ENCODE data around the gene ABCC4. TPM values are rescaled to one million over a fixed set of nuclear protein-coding genes. Genes with fewer than 3 reads are reported as not detected.

The ABCC4 gene
- total RNA-seq, 1 experiment from 2014 or later: 17.7 TPM

GRCh38 chr13:95185311-95185710 lies 115.9 kb downstream of the ABCC4 start:
- H3K79me2 ChIP-seq (ENCODE audit: low read length): no peaks in the 10 kb centered on the region
- H3F3A ChIP-seq (ENCODE audit: low read length, unreplicated experiment): no peaks in the 10 kb centered on the region
- no peaks in the 10 kb centered on the region; the same call in 1 of the 2 replicates for H3K36me3 ChIP-seq (ENCODE audit: low read depth, low read length)
- no peak overlapping the region for H2AFZ ChIP-seq (ENCODE audit: low read length)
- ChIA-PET CTCF (no interaction called here), POLR2A (ENCODE audit: unreplicated experiment) (no interaction called here)
- H3K9ac ChIP-seq (ENCODE audit: low read length): no peak overlapping the region
- H3K4me3 ChIP-seq (ENCODE audit: low read length): no peak overlapping the region
- H4K20me1 ChIP-seq (ENCODE audit: low read length): no peaks in the 10 kb centered on the region
- intact Hi-C loops (cut with micrococcal nuclease): loop anchor here (5.0 kb wide), 1 partner anchor 647 kb away; no protein-coding TSS in a partner anchor
- ATAC-seq (peak; percentile 33; the same call in 1 of the 2 replicates), DNase-seq (peak; percentile 40)
- no peaks in the 10 kb centered on the region for H3K9me2 ChIP-seq (replicated peaks; ENCODE audit: low read length)
- TF ChIP-seq CTCF (conservative IDR thresholded peaks at IDR 0.05; ENCODE audit: low read depth, low read length): no peak
- TF ChIP-seq EZH2phosphoT487 (IDR thresholded peaks at IDR 0.05; ENCODE audit: borderline replicate concordance, low read length): no peak
- TF ChIP-seq EZH2 (IDR thresholded peaks at IDR 0.05; ENCODE audit: low read length, unreplicated experiment): no peak
- no peaks in the 10 kb centered on the region for H3K9me3 ChIP-seq (ENCODE audit: low read length)
- no peak overlapping the region for H3K4me2 ChIP-seq (ENCODE audit: low read length)
- BruUV-seq (replicated peaks): no TSS peak
- no peaks in the 10 kb centered on the region for H3K4me1 ChIP-seq (ENCODE audit: insufficient read depth, low read length)
- no peak overlapping the region for H3K27ac ChIP-seq (ENCODE audit: low read length)
- H3K27me3 ChIP-seq (ENCODE audit: low read length): no peaks in the 10 kb centered on the region

- intact Hi-C loops (cut with micrococcal nuclease): no loop called here
- H3K4me2 ChIP-seq (ENCODE audit: low read length): no peak overlapping the region
- no peaks in the 10 kb centered on the region for H3K4me1 ChIP-seq (ENCODE audit: insufficient read depth, low read length)
- no peaks in the 10 kb centered on the region for H3K79me2 ChIP-seq (ENCODE audit: low read length)
- no peaks in the 10 kb centered on the region for H3K9me2 ChIP-seq (replicated peaks; ENCODE audit: low read length)
- no peaks in the 10 kb centered on the region for H3K27me3 ChIP-seq (ENCODE audit: low read length)
- TF ChIP-seq EZH2 (IDR thresholded peaks at IDR 0.05; ENCODE audit: low read length, unreplicated experiment) (no peak), CTCF (conservative IDR thresholded peaks at IDR 0.05; ENCODE audit: low read depth, low read length) (no peak), EZH2phosphoT487 (IDR thresholded peaks at IDR 0.05; ENCODE audit: borderline replicate concordance, low read length) (no peak)
- no peak for ATAC-seq
- H4K20me1 ChIP-seq (ENCODE audit: low read length): no peaks in the 10 kb centered on the region
- no TSS peak for BruUV-seq (replicated peaks)
- no peak overlapping the region for H3K9ac ChIP-seq (ENCODE audit: low read length)
- H3K9me3 ChIP-seq (ENCODE audit: low read length): no peaks in the 10 kb centered on the region
- H3F3A ChIP-seq (ENCODE audit: low read length, unreplicated experiment): no peaks in the 10 kb centered on the region
- no peaks in the 10 kb centered on the region; the same call in 1 of the 2 replicates for H3K36me3 ChIP-seq (ENCODE audit: low read depth, low read length)
- H2AFZ ChIP-seq (ENCODE audit: low read length): no peak overlapping the region
- ChIA-PET CTCF (no interaction called here), POLR2A (ENCODE audit: unreplicated experiment) (no interaction called here)
- no peak for DNase-seq
- H3K27ac ChIP-seq (ENCODE audit: low read length): no peak overlapping the region
- H3K4me3 ChIP-seq (ENCODE audit: low read length): no peak overlapping the region
Observed at GRCh38 chr13:95184317-95184716, 116.9 kb downstream of the ABCC4 start.

- BruUV-seq (replicated peaks): no TSS peak
- H3K27me3 ChIP-seq (ENCODE audit: low read length): no peaks in the 10 kb centered on the region
Observed at GRCh38 chr13:95182570-95183265, 118.5 kb downstream of the ABCC4 start.

More at GRCh38 chr13:95182570-95183265, 118.5 kb downstream of the ABCC4 start:
- intact Hi-C loops (cut with micrococcal nuclease): no loop called here
- no peak overlapping the region for H2AFZ ChIP-seq (ENCODE audit: low read length)
- H3K9ac ChIP-seq (ENCODE audit: low read length): no peak overlapping the region
- ChIA-PET CTCF (no interaction called here), POLR2A (ENCODE audit: unreplicated experiment) (no interaction called here)
- no peaks in the 10 kb centered on the region for H4K20me1 ChIP-seq (ENCODE audit: low read length)
- ATAC-seq (no peak), DNase-seq (no peak)
- H3K4me3 ChIP-seq (ENCODE audit: low read length): no peak overlapping the region
- H3K4me1 ChIP-seq (ENCODE audit: insufficient read depth, low read length): no peaks in the 10 kb centered on the region
- no peaks in the 10 kb centered on the region; the same call in 1 of the 2 replicates for H3K36me3 ChIP-seq (ENCODE audit: low read depth, low read length)
- no peak overlapping the region for H3K27ac ChIP-seq (ENCODE audit: low read length)
- no peaks in the 10 kb centered on the region for H3K9me2 ChIP-seq (replicated peaks; ENCODE audit: low read length)
- no peak for TF ChIP-seq EZH2 (IDR thresholded peaks at IDR 0.05; ENCODE audit: low read length, unreplicated experiment)
- TF ChIP-seq CTCF (conservative IDR thresholded peaks at IDR 0.05; ENCODE audit: low read depth, low read length): no peak
- no peak for TF ChIP-seq EZH2phosphoT487 (IDR thresholded peaks at IDR 0.05; ENCODE audit: borderline replicate concordance, low read length)
- no peaks in the 10 kb centered on the region for H3K79me2 ChIP-seq (ENCODE audit: low read length)
- H3K9me3 ChIP-seq (ENCODE audit: low read length): no peaks in the 10 kb centered on the region
- H3K4me2 ChIP-seq (ENCODE audit: low read length): no peak overlapping the region
- H3F3A ChIP-seq (ENCODE audit: low read length, unreplicated experiment): no peaks in the 10 kb centered on the region

Measured in PC-3 (cell line).